Lung (tissue), 12 donors: Measurements from ENCODE around the gene STOML1. TPM values are rescaled to one million over a fixed set of nuclear protein-coding genes. Genes with fewer than 3 reads are reported as not detected.

ENCODE experiments used
- ATAC-seq: fragments of 200-7000 bp; cut with Tn5 transposase; one replicate; pipeline ENCODE4 v1.9.1; 2020; ENCODE audit warnings: moderate number of reproducible peaks; ENCODE audit not compliant: insufficient read depth, low FRiP score
- DNase-seq, 3 donors: peaks; one replicate each; pipeline ENCODE4 v3.0.0-alpha.2; 2013 to 2017
- H3K27ac ChIP-seq, 2 donors: one replicate each; pipeline ENCODE4 v1.5.1; 2013; ENCODE audit warnings: mild to moderate bottlenecking in 2 of 2, moderate library complexity in 2 of 2, control low read depth in 1 of 2, inconsistent platforms in 1 of 2, low read depth in 1 of 2, low read length in 1 of 2
- H3K27me3 ChIP-seq, 3 donors: one replicate each; pipeline ENCODE4 v1.5.1; 2013; ENCODE audit warnings: low read length in 2 of 3; ENCODE audit not compliant: control insufficient read depth in 3 of 3, insufficient read depth in 3 of 3
- H3K36me3 ChIP-seq, 4 donors: one replicate each; pipeline ENCODE4 v1.5.1; 2013; ENCODE audit warnings: low read length in 4 of 4, mild to moderate bottlenecking in 1 of 4, moderate library complexity in 1 of 4; ENCODE audit not compliant: control insufficient read depth in 4 of 4, insufficient read depth in 4 of 4
- H3K4me1 ChIP-seq, 5 donors: one replicate each; pipeline ENCODE4 v1.5.1; 2013; ENCODE audit warnings: low read length in 5 of 5, mild to moderate bottlenecking in 2 of 5, moderate library complexity in 1 of 5; ENCODE audit not compliant: control insufficient read depth in 5 of 5, insufficient read depth in 5 of 5
- H3K4me3 ChIP-seq: one replicate; pipeline ENCODE4 v1.5.1; 2013; ENCODE audit warnings: mild to moderate bottlenecking, control low read depth, moderate library complexity
- H3K9ac ChIP-seq, 2 donors: one replicate each; pipeline ENCODE4 v1.5.1; 2013; ENCODE audit warnings: low read length in 2 of 2, control low read depth in 1 of 2; ENCODE audit not compliant: insufficient read depth in 1 of 2
- H3K9me3 ChIP-seq, 4 donors: one replicate each; pipeline ENCODE4 v1.5.1; 2013; ENCODE audit warnings: low read length in 3 of 4, mild to moderate bottlenecking in 1 of 4, moderate library complexity in 1 of 4; ENCODE audit not compliant: control insufficient read depth in 4 of 4, insufficient read depth in 3 of 4
- WGBS, 2 donors: extraction: QIAGEN DNeasy Blood & Tissue Kit; methylation state at CpG; one replicate each; pipeline ENCODE4 v1.1.7; 2013; 5-methylcytosine and 5-hydroxymethylcytosine counted together
- polyA plus RNA-seq, 2 donors: library from polyadenylated mRNA; stranded (reverse); fragments of 200-250 nt; gene quantifications; one replicate each; pipeline ENCODE4 v1.2.1, GENCODE V29; 2013
- total RNA-seq, 2 donors: library from RNA; depleted of rRNA in 1 of 2; stranded (reverse); fragments of >200 nt in 1 of 2; gene quantifications; one replicate each; pipeline ENCODE4 v1.2.1, GENCODE V29; 2014 to 2021
- TF ChIP-seq, protein P1 (sequence below): IDR thresholded peaks from 2 replicates; pipeline ENCODE4 v1.5.1; 2012; ENCODE audit warnings: mild to moderate bottlenecking; ENCODE audit errors: control extremely low read depth, extremely low read depth
- donor health status: control.
- donor health status: control.
- donor health status: Bipolar disorder and iron deficiency.
- donor health status: healthy.
- donor health status: DM: yes; HTN: yes; CAD: no.

STOML1 gene
- total and polyA plus RNA-seq, 4 donors = 10.3 to 35.4 (median 26.9) TPM

DNA sequence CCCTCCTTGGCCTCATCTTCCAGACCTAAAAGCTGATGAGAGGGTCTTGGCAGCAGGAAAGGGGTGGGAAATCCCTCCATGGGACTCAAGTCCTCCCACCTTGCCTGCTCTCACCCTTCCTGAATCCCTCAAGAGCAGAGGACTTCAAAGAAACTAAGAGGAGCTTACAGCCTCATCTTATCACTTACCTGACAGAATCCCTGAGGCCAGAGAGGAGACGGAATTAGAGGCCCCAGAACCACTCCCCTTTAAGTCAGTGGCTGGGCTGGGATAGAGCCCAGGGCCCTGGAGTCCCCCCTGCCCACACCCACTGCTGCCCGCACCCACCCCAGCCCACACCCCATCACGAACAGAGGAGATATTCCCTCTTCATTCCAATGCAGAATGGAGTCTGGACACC is 50.6 kb downstream of the STOML1 start:
- ATAC-seq = no peak
- Histone ChIP-seq H3K4me3 (no peak overlapping the region), H3K9ac (peak overlapping the region in 1 of 2 donors; percentile 25), H3K4me1 (peaks cover 0 to 38% (median 17%) of the 10 kb centered on the region in 5 donors), H3K36me3 (peaks cover 0 to 10% (median under 1%) of the 10 kb centered on the region in 4 donors), H3K9me3 (no peaks in the 10 kb centered on the region), H3K27me3 (no peaks in the 10 kb centered on the region), H3K27ac (no peak overlapping the region)
- DNase-seq = no peak
- 76 to 92% methylated on average over 3 of the region's 3 CpGs for WGBS, 2 donors
- TF ChIP-seq, protein P1, sequence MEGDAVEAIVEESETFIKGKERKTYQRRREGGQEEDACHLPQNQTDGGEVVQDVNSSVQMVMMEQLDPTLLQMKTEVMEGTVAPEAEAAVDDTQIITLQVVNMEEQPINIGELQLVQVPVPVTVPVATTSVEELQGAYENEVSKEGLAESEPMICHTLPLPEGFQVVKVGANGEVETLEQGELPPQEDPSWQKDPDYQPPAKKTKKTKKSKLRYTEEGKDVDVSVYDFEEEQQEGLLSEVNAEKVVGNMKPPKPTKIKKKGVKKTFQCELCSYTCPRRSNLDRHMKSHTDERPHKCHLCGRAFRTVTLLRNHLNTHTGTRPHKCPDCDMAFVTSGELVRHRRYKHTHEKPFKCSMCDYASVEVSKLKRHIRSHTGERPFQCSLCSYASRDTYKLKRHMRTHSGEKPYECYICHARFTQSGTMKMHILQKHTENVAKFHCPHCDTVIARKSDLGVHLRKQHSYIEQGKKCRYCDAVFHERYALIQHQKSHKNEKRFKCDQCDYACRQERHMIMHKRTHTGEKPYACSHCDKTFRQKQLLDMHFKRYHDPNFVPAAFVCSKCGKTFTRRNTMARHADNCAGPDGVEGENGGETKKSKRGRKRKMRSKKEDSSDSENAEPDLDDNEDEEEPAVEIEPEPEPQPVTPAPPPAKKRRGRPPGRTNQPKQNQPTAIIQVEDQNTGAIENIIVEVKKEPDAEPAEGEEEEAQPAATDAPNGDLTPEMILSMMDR = no peak

DNA sequence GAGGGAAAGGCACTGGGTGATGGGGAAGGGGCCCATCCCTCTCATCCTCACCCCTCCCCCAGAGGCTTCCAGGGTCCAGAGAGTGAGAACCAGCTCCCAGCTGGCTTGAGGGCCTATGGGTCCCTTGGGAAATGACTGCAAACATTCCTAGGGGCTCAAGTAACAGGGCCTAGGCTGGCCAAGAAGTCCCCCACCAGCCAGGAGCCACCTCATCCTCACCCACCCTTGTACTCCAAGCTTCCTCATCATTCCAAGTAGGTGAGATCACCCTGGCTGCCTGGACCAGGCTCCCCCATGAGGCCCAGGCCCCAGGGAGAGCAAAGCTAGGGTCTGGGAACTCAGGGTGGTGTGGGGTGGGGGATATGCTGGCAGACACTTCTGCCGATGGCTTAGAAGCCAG is 51.1 kb downstream of the STOML1 start:
- Histone ChIP-seq H3K4me3 (no peak overlapping the region), H3K4me1 (peaks cover 0 to 43% (median 20%) of the 10 kb centered on the region in 5 donors), H3K36me3 (peaks cover 0 to 9% (median under 1%) of the 10 kb centered on the region in 4 donors), H3K27me3 (no peaks in the 10 kb centered on the region), H3K27ac (no peak overlapping the region), H3K9me3 (no peaks in the 10 kb centered on the region), H3K9ac (peak overlapping the region in 1 of 2 donors; percentile 25)
- WGBS, 2 donors = 83 to 87% methylated on average over 1 of the region's 1 CpG
- TF ChIP-seq, protein P1 = no peak
- ATAC-seq = no peak
- no peak for DNase-seq

GRCh38 chr15:73940061-73940981 is 51.8 kb downstream of the STOML1 start:
- TF ChIP-seq, protein P1 = no peak
- Histone ChIP-seq H3K9me3 (no peaks in the 10 kb centered on the region), H3K36me3 (peaks cover 0 to 8% (median under 1%) of the 10 kb centered on the region in 4 donors), H3K4me1 (peaks cover 0 to 48% (median 21%) of the 10 kb centered on the region in 5 donors), H3K27ac (no peak overlapping the region), H3K9ac (no peak overlapping the region), H3K27me3 (no peaks in the 10 kb centered on the region), H3K4me3 (no peak overlapping the region)
- 87 to 88% methylated on average over 8 of the region's 8 CpGs for WGBS, 2 donors
- no peak for ATAC-seq
- DNase-seq = peak in 2 of 3 donors; percentile 8 to 37
